HFFc6 (cell line): Measurements from ENCODE around the gene QKI. TPM values are rescaled to one million over a fixed set of nuclear protein-coding genes. Genes with fewer than 3 reads are reported as not detected.
"Not testable (repeated sequence)": the region's sequence is repeated elsewhere in the genome, so short reads cannot be mapped to it uniquely, and the experiment has no call there.

Experiments used
- DNase-seq: peaks from one replicate; pipeline ENCODE4 v3.0.0-alpha.2; 2018
- H3K27ac Mint-ChIP-seq: 2 replicates; pipeline ENCODE4 v1.8.0; 2020; ENCODE audit warnings: mild to moderate bottlenecking, mixed read lengths
- H3K27me3 Mint-ChIP-seq: 2 replicates; pipeline ENCODE4 v1.8.0; 2021; ENCODE audit warnings: mild to moderate bottlenecking, moderate library complexity, mixed read lengths; ENCODE audit not compliant: insufficient read depth
- H3K36me3 Mint-ChIP-seq: 2 replicates; pipeline ENCODE4 v1.8.0; 2021; ENCODE audit warnings: low read depth, mixed read lengths
- H3K4me1 Mint-ChIP-seq: 2 replicates; pipeline ENCODE4 v1.8.0; 2020; ENCODE audit warnings: low read depth, mixed read lengths
- H3K4me3 Mint-ChIP-seq: 2 replicates; pipeline ENCODE4 v1.8.0; 2020; ENCODE audit warnings: mild to moderate bottlenecking, moderate library complexity, mixed read lengths
- H3K9me3 Mint-ChIP-seq: 2 replicates; pipeline ENCODE4 v1.8.0; 2020; ENCODE audit warnings: mild to moderate bottlenecking, mixed read lengths
- CTCF ChIP-seq: fragments of 200-600 bp; sonication (generic); IDR thresholded peaks from 2 replicates; pipeline ENCODE4 v1.5.0; 2021; ENCODE audit warnings: antibody characterized with exemption, mild to moderate bottlenecking
- total RNA-seq, 6 experiments: library from RNA; stranded (reverse); fragmentation: NEBNext Ultra II Directional; extraction: Animal tissue kit (Norgen Biotek cat#: 25700); gene quantifications; 2 replicates in 1 of 6; 3 replicates in 5 of 6; pipeline ENCODE4 v1.2.3, GENCODE V29; 2021

The QKI gene
- total RNA-seq, 6 experiments from 2014 or later = 71.3 to 90.5 (median 85.1) TPM

- Mint-ChIP-seq H3K27ac (no peak overlapping the region), H3K4me1 (peaks cover 39% of the 10 kb centered on the region), H3K4me3 (no peak overlapping the region), H3K27me3 (no peaks in the 10 kb centered on the region), H3K36me3 (peaks cover 55% of the 10 kb centered on the region), H3K9me3 (peaks cover 26% of the 10 kb centered on the region)
- no peak for TF ChIP-seq CTCF
- DNase-seq = no peak
Measured at GRCh38 chr6:163470611-163471010, 56.1 kb downstream of the QKI start.

GRCh38 chr6:163474581-163474980, 60.1 kb downstream of the QKI start:
- peaks cover 45% of the 10 kb centered on the region for H3K36me3 Mint-ChIP-seq
- no peak overlapping the region for H3K27ac Mint-ChIP-seq
- no peak overlapping the region for H3K4me3 Mint-ChIP-seq
- DNase-seq = no peak
- no peaks in the 10 kb centered on the region; the same call in 1 of the 2 replicates for H3K27me3 Mint-ChIP-seq
- peaks cover 20% of the 10 kb centered on the region for H3K9me3 Mint-ChIP-seq
- peaks cover 34% of the 10 kb centered on the region for H3K4me1 Mint-ChIP-seq
- no peak for TF ChIP-seq CTCF

- peaks cover 28% of the 10 kb centered on the region for H3K36me3 Mint-ChIP-seq
- H3K27ac Mint-ChIP-seq = not testable (repeated sequence)
Measured at GRCh38 chr6:163476946-163477345, 62.4 kb downstream of the QKI start.

GRCh38 chr6:163483107-163483506, 68.6 kb downstream of the QKI start:
- Mint-ChIP-seq H3K9me3 (no peaks in the 10 kb centered on the region), H3K36me3 (peaks cover 10% of the 10 kb centered on the region; the same call in 1 of the 2 replicates), H3K4me3 (no peak overlapping the region), H3K27ac (no peak overlapping the region), H3K27me3 (no peaks in the 10 kb centered on the region), H3K4me1 (peaks cover 14% of the 10 kb centered on the region)
- TF ChIP-seq CTCF = no peak
- no peak for DNase-seq

More at GRCh38 chr6:163476946-163477345, 62.4 kb downstream of the QKI start:
- not testable (repeated sequence) for H3K4me3 Mint-ChIP-seq, H3K9me3 Mint-ChIP-seq, DNase-seq, H3K27me3 Mint-ChIP-seq
- peaks cover 34% of the 10 kb centered on the region for H3K4me1 Mint-ChIP-seq

GRCh38 chr6:163485388-163485851, 70.9 kb downstream of the QKI start:
- H3K27me3 Mint-ChIP-seq = no peaks in the 10 kb centered on the region
- no peak for DNase-seq
- H3K9me3 Mint-ChIP-seq = no peaks in the 10 kb centered on the region
- H3K4me1 Mint-ChIP-seq = peaks cover 37% of the 10 kb centered on the region
- no peak overlapping the region for H3K4me3 Mint-ChIP-seq
- H3K36me3 Mint-ChIP-seq = peaks cover 4% of the 10 kb centered on the region
- no peak overlapping the region for H3K27ac Mint-ChIP-seq
- no peak for TF ChIP-seq CTCF

GRCh38 chr6:163486821-163487220, 72.3 kb downstream of the QKI start:
- Mint-ChIP-seq H3K4me3 (no peak overlapping the region), H3K36me3 (peaks cover 4% of the 10 kb centered on the region), H3K9me3 (no peaks in the 10 kb centered on the region), H3K27ac (no peak overlapping the region), H3K27me3 (no peaks in the 10 kb centered on the region), H3K4me1 (peaks cover 43% of the 10 kb centered on the region)
- TF ChIP-seq CTCF = no peak
- DNase-seq = no peak
